Activated CD8-positive, alpha-beta T cell treated with anti-CD3 and anti-CD28 coated beads for 36 hours (primary cell): Measurements from ENCODE around the gene HIGD1A. TPM values are rescaled to one million over a fixed set of nuclear protein-coding genes. Genes with fewer than 3 reads are reported as not detected.

ENCODE experiments used
- ATAC-seq: fragments of 200-7000 bp; cut with Tn5 transposase; one replicate; pipeline ENCODE4 v1.10.0; 2021; ENCODE audit warnings: mild to moderate bottlenecking, moderate library complexity
- CTCF ChIA-PET: fragments of 350-600 bp; sonication (Branson Sonifier 250); formaldehyde crosslinking; loops from one replicate; lab custom pipeline; 2021; ENCODE audit warnings: antibody characterized with exemption; lab: Charles Lee
- POLR2A ChIA-PET: fragments of 350-600 bp; sonication (Branson Sonifier 250); formaldehyde crosslinking; loops from one replicate; lab custom pipeline; 2021; ENCODE audit warnings: antibody characterized with exemption; lab: Charles Lee
- DNase-seq: peaks from one replicate; pipeline ENCODE4 v3.0.0-alpha.2; 2020
- H3K27ac Mint-ChIP-seq: one replicate; pipeline ENCODE4 v1.8.0; 2021; ENCODE audit warnings: mild to moderate bottlenecking, mixed read lengths
- H3K27me3 Mint-ChIP-seq: one replicate; pipeline ENCODE4 v1.8.0; 2021; ENCODE audit warnings: mixed read lengths
- H3K36me3 Mint-ChIP-seq: one replicate; pipeline ENCODE4 v1.8.0; 2021; ENCODE audit warnings: low read depth, mixed read lengths
- H3K4me1 Mint-ChIP-seq: one replicate; pipeline ENCODE4 v1.8.0; 2021; ENCODE audit warnings: low read depth, mixed read lengths
- H3K4me3 Mint-ChIP-seq: one replicate; pipeline ENCODE4 v1.8.0; 2021; ENCODE audit warnings: mild to moderate bottlenecking, moderate library complexity, mixed read lengths
- H3K9me3 Mint-ChIP-seq: one replicate; pipeline ENCODE4 v1.8.0; 2021; ENCODE audit warnings: mixed read lengths
- intact Hi-C: fragments of 100-400 bp; cut with micrococcal nuclease; formaldehyde crosslinking; loops from one replicate; pipeline ENCODE4 v1.10.0; 2022
- total RNA-seq, 2 experiments: library from RNA; stranded (reverse); gene quantifications; one replicate each; pipeline ENCODE4 v1.2.3, GENCODE V29; 2021
- TF ChIP-seq, protein P1 (sequence below): fragments of 200-600 bp; IDR thresholded peaks from one replicate; pipeline ENCODE4 v1.8.0; 2022; ENCODE audit warnings: antibody characterized with exemption, mild to moderate bottlenecking

HIGD1A gene
- total RNA-seq, 2 experiments from 2014 or later = 58.4 to 60.5 TPM

DNA sequence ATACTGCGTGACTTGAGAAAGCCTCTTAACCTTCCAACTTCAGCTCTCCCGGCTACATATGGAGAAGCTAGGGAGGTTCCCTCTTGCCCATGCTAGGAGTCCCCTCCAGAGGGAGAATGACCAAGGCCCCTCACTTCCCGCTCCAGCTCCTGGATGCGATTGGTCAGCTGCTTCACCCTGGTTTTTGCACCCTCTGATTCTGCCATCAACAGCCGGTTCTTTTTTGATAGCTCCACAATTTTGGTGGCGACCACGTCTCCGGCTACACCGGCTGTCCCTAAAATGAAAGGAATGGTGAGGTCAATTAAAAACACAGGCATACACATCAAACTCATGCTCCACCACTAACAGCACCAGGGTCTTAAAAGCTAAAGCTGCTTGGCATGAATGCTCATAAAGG is 51.8 kb downstream of the HIGD1A start:
- POLR2A ChIA-PET = no interaction called here
- intact Hi-C loops = no loop called here
- Mint-ChIP-seq H3K27me3 (no peaks in the 10 kb centered on the region), H3K36me3 (no peaks in the 10 kb centered on the region), H3K9me3 (no peaks in the 10 kb centered on the region), H3K4me1 (peaks cover 9% of the 10 kb centered on the region), H3K4me3 (no peak overlapping the region), H3K27ac (no peak overlapping the region)
- DNase-seq (no peak), ATAC-seq (no peak)
- CTCF ChIA-PET = no interaction called here
- TF ChIP-seq, protein P1, sequence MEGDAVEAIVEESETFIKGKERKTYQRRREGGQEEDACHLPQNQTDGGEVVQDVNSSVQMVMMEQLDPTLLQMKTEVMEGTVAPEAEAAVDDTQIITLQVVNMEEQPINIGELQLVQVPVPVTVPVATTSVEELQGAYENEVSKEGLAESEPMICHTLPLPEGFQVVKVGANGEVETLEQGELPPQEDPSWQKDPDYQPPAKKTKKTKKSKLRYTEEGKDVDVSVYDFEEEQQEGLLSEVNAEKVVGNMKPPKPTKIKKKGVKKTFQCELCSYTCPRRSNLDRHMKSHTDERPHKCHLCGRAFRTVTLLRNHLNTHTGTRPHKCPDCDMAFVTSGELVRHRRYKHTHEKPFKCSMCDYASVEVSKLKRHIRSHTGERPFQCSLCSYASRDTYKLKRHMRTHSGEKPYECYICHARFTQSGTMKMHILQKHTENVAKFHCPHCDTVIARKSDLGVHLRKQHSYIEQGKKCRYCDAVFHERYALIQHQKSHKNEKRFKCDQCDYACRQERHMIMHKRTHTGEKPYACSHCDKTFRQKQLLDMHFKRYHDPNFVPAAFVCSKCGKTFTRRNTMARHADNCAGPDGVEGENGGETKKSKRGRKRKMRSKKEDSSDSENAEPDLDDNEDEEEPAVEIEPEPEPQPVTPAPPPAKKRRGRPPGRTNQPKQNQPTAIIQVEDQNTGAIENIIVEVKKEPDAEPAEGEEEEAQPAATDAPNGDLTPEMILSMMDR = no peak

DNA sequence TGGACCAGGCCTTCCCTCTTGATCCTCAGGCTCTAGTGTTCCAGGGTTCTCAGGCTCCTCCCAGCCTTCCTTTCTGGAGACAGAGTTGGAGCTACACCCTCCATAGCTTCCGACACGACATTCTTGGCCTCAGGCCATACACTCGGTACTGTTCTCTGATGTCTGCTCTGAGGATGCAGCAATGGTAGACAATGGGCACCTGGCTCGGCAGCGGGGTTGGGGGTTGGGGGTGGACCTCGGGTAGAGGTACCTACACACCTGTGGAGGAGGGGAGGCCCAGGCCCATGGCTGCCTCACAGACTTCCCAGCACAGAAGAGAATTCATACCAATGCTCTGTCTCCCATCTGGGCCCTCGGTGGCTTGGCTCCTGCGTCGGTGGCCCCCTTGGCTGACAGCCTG is 52.7 kb downstream of the HIGD1A start:
- intact Hi-C loops = no loop called here
- DNase-seq (no peak), ATAC-seq (no peak)
- Mint-ChIP-seq H3K4me1 (peaks cover 11% of the 10 kb centered on the region), H3K27ac (no peak overlapping the region), H3K27me3 (no peaks in the 10 kb centered on the region), H3K4me3 (no peak overlapping the region), H3K9me3 (no peaks in the 10 kb centered on the region), H3K36me3 (no peaks in the 10 kb centered on the region)
- POLR2A ChIA-PET = no interaction called here
- TF ChIP-seq, protein P1 = no peak
- CTCF ChIA-PET = interaction anchor here (1.1 kb wide), 1 partner anchor 10 kb away, joined by 3 read pairs; no protein-coding TSS in a partner anchor

DNA sequence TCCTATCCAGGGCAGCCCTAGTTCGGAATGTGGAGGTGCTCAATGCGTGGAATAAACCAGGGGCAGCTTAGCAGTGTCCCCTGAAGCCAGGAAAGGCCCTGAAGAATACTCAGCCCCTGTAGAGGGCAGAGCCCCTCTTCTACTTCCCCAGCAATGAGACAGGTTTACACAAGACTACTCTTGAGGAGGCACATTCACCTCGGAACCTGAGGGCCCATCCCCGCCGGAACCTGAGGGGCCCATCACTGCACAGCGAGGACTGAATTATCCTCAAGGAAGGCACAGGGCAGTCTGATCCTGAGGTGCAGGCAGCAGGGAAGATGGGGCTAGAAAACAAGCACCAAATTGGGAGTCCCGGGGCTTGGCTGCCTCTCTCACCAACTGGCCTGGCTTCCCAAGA is 53.5 kb downstream of the HIGD1A start:
- ATAC-seq = no peak
- ChIA-PET POLR2A (interaction anchor here (0.5 kb wide), 1 partner anchor 112 kb away, joined by 3 read pairs; no protein-coding TSS in a partner anchor), CTCF (interaction anchor here (1.1 to 1.3 kb wide), 2 partner anchors 11 to 228 kb away, joined by 3 read pairs; no protein-coding TSS in a partner anchor)
- no peak overlapping the region for H3K27ac Mint-ChIP-seq
- TF ChIP-seq, protein P1 = no peak
- H3K36me3 Mint-ChIP-seq = no peaks in the 10 kb centered on the region
- no peak for DNase-seq
- intact Hi-C loops = no loop called here
- peaks cover 11% of the 10 kb centered on the region for H3K4me1 Mint-ChIP-seq
- H3K4me3 Mint-ChIP-seq = no peak overlapping the region
- H3K9me3 Mint-ChIP-seq = no peaks in the 10 kb centered on the region
- H3K27me3 Mint-ChIP-seq = no peaks in the 10 kb centered on the region

DNA sequence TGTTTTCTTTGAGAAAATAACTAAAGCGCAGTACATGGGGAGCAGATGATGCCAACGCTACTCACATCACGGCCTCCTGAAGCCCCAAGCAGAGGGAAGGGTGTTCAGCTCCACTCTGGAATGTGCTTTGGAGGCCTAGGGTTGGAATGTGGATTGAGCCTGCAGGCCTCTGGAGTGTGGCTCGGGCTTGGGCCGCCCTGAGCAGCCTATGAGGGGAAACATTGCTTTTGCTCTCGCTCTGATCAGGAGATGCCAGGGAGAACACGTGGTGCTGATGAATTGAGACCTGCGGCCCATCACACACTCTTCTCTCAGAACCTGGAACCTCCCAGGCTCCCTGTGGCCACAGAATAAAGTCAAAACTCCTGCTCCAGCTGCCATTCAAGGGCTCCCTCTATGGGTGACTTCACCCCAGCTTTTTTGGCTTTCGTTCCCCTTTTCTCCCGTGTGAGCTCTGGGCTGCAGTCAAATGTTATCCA is 54.5 kb downstream of the HIGD1A start:
- Mint-ChIP-seq H3K27ac (no peak overlapping the region), H3K4me3 (no peak overlapping the region), H3K27me3 (no peaks in the 10 kb centered on the region), H3K4me1 (peaks cover 11% of the 10 kb centered on the region), H3K9me3 (no peaks in the 10 kb centered on the region), H3K36me3 (no peaks in the 10 kb centered on the region)
- intact Hi-C loops = loop anchor here (10.0 kb wide), 1 partner anchor 165 kb away; the partner anchor contains the start of gene SEC22C
- ChIA-PET CTCF (interaction anchor here (0.9 to 1.4 kb wide), 3 partner anchors 38 to 98 kb away, joined by 3 to 4 read pairs (median 3); no protein-coding TSS in a partner anchor), POLR2A (no interaction called here)
- DNase-seq (no peak), ATAC-seq (no peak)
- TF ChIP-seq, protein P1 = no peak

DNA sequence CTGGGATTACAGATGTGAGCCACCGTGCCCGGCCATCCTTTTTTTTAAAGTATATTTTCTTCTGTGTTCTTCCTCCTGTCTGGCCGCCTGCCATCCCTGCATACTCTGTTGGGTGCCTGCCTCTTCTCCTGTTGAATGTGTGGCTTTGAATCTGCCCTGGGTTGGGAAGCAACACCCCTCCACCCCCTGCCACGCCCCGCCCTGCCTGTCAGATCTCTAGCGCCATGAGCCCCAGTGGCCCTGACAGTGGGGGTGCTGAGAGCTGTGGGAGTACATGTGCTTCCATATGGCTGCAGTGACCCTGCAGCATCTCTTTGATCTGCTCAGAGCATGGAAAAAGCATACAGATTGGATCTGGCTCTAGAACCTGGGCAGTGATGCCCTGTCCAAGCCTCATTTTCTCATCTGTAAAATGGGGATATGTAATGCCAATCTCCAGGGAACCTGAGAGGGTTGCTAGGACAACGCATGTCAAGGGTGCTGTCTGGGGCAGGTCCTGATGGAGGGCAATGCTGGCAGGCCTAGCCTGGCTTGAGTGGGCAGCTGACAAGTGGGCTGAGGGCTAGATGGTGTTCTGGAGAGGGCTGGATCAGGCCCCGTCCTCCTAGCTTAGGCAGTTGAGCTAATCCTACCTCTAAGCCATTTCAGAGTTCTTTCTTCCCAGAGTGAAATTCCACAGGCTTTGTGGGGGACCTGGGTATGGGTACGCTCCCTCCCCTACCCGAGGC is 55.1 kb downstream of the HIGD1A start:
- no peaks in the 10 kb centered on the region for H3K27me3 Mint-ChIP-seq
- peaks cover 11% of the 10 kb centered on the region for H3K4me1 Mint-ChIP-seq
- H3K9me3 Mint-ChIP-seq = no peaks in the 10 kb centered on the region
- intact Hi-C loops = loop anchor here (10.0 kb wide), 1 partner anchor 164 kb away; the partner anchor contains the start of gene SEC22C
- ATAC-seq (no peak), DNase-seq (no peak)
- H3K27ac Mint-ChIP-seq = no peak overlapping the region
- no peaks in the 10 kb centered on the region for H3K36me3 Mint-ChIP-seq
- ChIA-PET CTCF (interaction anchor here (1.0 to 1.4 kb wide), 2 partner anchors 37 to 97 kb away, joined by 3 to 4 read pairs; no protein-coding TSS in a partner anchor), POLR2A (interaction anchor here (1.2 kb wide), 1 partner anchor 15 kb away, joined by 4 read pairs; no protein-coding TSS in a partner anchor)
- TF ChIP-seq, protein P1 = no peak
- H3K4me3 Mint-ChIP-seq = no peak overlapping the region
